Activated naive CD8-positive, alpha-beta T cell treated with anti-CD3 and anti-CD28 coated beads, Interleukin-2, amount 50 U/mL, for 16 hours (primary cell): Measurements from ENCODE around the gene EBP.
"Not testable (repeated sequence)": the region's sequence is repeated elsewhere in the genome, so short reads cannot be mapped to it uniquely, and the experiment has no call there.

Source experiments
- DNase-seq: peaks from one replicate; pipeline ENCODE4 v3.0.0-alpha.2; 2020; ENCODE audit warnings: low read depth, low spot score

EBP gene

DNA sequence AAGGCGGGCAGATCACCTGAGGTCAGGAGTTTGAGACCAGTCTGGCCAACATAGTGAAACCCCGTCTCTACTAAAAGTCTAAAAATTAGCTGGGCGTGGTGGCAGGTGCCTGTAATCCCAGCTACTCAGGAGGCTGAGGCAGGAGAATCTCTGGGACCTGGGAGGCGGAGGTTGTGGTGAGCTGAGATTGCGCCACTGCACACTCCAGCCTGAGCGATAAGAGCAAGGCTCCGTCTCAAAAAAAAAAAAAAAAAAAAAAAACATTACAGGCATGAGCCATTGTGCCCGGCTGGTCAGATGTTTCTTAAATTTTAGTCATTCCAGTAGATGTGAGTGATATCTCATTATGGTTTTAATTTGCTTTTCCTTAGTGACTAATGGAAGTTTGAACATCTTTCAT is 4.2 kb downstream of the EBP start:
- not testable (repeated sequence) for DNase-seq

DNA sequence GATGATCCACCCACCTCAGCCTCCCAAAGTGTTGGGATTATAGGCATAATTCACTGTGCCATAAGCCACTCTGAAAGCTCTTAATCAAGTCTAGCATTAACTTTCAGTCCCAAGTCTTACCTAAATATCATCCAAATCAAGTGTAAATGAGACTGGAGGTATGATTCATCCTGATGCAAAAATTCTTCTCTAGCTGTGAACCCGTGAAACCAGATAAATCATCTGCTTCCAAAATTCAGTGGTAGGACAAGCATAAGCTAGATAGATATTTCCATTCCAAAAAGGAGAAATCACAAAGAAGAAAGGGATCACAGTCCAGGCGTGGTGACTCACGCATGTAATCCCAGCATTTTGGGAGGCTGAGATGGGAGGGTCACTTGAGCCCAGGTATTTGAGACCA is 9.1 kb downstream of the EBP start:
- no peak for DNase-seq

DNA sequence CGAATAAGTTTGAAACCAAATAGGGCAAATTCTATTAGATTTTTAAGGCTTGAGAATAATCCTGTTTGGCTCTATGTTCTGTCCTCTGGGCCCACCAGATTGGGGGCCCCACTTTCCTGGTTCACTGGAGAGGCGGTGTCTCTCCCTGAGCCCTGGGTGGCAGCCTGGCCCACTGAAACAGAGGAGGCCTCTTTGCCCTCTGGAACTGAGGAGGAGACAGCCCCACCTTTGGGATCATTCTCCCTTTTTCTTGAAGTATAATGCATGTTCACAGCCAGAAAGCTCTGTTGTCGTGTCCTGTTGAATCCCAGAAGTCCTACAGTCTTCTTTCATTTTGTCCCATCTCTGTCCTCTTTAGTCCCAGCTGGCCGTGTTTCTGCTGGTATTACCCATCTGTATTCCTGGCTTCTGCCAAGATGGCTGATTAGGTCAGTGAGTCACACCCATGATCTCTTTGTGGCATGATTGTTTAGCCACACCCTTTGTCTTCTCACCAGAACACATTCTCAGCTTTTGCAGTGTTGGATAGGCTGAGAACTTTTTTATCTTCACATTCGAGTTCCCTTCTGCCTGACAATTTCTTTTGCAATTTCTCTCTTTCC is 9.9 kb downstream of the EBP start:
- no peak for DNase-seq

DNA sequence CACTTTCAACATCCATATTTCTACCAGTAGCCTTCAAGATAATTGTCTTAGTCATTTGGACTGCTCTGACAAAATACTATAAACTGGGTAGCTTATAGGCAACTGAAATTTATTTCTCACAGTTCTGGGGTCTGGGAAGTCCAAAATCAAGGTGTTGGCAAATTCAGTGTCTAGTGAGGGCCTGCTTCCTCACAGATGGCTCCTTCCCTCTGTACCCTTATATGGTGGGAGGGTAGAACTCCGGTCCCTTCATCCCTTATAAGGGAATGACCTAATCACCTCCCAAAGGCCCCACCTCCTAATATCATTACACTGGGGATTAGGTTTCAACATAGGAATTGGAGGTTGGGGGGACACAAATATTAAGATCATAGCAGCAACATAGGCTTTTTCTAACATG is 10.6 kb downstream of the EBP start:
- DNase-seq = no peak

DNA sequence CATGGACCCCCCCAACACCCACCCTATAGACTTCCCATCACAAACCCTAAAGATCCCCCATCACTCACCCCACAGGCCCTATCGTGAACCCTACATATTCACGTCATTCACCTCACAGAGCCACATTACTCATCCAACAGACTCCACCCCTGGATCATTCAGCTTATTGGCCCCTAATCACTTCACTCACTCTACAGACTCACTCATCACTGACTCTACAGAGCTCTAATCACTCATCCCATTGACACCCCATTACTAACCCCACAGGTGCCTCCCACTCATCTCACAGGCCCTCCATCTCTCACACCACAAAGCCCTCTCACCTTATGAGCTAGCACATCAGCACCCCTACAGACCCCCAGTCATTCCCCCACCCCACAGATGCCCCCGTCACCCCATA is 11.6 kb downstream of the EBP start:
- no peak for DNase-seq

DNA sequence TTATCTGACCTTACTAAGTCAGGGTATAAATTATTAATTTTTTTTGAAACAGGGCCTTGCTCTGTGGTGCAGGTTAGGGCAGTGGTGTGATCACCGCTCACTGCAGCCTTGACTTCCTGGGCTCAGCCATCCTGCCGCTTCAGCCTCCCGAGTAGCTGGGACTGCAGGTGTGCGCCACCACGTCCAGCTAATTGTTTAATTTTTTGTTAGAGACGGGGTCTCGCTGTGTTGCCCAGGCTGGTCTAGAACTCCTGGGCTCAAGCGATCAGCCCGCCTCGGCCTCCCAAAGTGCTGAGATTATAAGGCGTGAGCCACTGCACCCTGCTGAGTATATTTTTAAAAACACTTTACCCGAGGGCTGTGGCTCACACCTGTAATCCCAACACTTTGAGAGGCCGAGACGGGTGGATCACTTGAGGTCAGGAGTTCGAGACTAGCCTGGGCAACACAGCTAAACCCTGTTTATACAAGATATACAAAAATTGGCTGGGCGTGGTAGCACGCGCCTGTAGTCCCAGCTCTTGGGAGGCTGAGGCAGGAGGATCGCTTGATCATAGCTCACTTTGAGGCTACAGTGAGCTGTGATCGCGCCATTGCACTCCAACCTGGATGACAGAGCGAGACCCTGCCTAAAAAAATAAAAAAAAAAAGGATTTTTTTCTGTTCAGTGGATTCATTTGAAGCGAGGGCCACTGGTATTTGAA is 17.2 kb downstream of the EBP start:
- no peak for DNase-seq

DNA sequence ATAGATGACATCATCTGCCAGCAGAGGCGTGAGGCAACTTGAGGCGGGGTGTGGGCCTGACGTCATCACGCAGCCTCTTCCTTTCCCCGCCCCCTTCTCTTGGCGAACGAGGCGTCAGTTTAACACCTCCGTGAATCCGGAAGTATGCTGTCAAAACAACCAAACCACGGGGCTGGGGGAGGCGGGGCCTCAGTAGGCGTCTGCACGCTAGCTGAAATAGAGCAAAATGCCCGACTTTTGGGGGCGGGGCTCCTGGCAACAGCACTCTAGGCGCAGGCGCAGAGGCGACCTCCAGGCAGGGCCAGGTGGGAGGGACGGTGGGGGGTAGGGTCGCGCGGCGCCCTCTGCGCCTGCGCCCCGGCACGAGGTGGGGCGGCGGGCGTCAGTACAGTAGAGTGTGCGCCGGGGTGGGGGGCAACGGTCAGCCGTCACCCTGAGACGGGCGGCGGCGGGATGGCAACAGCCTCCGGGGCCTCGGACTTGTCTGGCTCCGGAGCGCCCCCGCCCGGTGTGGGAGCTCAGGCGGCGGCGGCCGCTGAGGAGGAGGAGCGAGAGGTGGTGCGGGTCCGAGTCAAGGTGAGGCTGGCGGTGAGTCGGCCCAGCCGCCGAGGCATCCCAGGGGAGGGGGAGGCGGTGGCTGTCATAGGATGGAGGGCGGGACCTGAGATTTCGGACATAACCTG is 17.9 kb downstream of the EBP start, which contains the start of gene TBC1D25:
Gene TBC1D25 (plus strand): TSS at position 370 of the 683 bp plus-strand sequence. CDS start 84 bp downstream, at position 454.
- peak; percentile 91 for DNase-seq

DNA sequence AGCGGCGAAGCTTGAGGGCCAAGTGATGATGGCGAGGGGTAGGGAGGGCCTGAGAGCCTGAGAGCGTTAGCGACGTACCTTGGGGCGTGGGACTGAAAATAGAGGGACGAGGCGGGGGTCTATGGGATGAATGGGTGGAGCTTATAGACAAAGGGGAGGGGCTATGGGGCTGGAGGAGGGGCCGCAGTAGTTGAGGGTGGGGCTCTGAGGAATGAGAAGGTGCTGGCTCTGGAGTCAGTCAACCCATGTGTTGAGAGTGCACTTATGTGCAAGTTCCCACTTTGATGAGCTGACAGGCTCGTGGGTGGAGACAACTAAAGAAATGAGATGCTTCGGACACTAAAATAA is 18.4 kb downstream of the EBP start:
- DNase-seq = peak; percentile 23

DNA sequence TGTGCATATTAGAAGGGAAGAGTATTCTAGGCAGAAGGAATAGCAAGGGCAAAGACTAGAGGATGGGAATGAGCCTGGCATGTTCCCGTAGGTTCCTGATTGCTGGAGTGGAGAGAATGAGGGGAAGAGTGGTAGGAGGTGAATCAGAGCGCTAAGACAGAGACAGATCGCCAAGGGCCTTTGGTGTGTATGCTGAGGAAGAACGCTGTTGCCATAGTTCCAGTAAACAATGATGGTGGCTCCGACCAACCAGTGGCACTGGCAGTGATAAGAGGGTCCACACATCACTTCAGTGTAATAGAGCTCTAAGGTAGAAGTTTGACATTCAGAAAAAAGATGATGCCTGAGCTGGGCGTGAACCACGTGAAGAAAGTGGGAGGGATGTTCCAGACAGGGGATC is 18.9 kb downstream of the EBP start:
- no peak for DNase-seq

DNA sequence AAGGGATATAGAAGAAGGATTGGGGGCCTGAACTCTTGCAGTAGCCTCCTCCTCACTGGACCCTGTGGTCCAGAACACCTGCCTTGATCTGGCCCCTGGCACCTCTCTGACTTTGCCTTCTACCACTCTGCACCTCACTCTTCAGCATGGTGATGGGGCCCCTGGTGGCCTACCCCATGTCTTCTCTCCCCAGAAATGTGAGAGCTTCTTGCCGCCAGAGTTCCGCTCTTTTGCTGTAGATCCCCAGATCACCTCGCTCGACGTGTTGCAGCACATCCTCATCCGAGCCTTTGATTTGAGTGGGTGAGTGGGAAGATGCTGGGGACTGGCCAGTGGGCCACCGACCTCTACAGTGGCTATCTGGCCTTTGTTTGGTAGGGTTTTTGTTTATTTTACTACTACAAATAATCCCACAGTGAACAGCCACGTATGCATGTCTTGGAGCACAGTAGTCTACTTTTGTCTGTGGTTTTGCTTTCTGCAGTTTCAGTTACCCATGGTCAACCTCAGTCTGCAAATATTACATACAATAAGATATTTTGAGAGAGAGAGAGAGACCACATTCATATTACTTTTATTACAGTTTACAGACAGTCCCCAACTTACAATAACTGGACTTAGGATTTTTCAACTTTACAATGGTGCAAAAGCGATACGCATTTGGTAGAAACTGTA is 19.7 kb downstream of the EBP start:
- no peak for DNase-seq

DNA sequence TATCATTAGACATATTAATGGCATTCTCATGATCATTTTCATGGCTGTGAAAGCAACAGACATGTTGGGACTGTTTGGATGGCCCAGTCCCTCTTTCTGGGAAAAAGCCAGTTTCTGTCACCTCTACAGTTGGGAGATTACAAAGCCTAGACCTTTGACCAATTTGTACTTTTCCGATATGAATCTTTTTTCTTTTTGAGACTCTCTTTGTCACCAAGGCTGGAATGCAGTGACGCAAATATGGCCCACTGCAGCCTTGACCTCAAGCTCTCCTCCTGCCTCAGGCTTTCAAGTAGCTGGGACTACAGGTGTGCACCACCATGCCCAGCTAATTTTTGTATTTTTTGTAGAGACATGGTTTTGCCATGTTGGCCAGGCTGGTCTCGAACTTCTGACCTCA is 27.3 kb downstream of the EBP start:
- DNase-seq = no peak

DNA sequence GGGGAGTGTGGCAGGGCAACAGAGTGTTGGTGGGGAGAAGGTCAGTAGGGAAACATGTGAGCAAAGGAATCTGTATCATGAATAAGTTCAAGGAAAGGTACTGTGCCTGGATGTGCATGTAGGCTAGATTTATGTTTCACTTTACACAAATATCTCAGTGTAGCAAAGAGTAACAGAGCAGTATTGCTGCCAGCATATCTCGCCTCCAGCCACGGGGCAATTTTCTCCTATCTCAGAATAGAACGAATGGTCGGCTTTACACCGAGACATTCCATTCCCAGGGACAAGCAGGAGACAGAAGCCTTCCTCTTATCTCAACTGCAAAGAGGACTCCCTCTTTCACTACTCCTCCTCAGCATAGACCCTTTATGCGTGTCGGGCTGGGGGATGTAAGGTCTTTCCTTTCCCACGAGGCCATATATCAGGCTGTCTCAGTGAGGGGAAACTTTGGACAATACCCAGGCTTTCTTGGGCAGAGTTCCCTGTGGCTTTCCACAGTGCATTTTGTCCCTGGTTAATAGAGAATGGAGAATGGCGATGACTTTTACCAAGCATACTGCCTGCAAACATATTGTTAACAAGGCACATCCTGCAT is 34.2 kb downstream of the EBP start:
- not testable (repeated sequence) for DNase-seq

DNA sequence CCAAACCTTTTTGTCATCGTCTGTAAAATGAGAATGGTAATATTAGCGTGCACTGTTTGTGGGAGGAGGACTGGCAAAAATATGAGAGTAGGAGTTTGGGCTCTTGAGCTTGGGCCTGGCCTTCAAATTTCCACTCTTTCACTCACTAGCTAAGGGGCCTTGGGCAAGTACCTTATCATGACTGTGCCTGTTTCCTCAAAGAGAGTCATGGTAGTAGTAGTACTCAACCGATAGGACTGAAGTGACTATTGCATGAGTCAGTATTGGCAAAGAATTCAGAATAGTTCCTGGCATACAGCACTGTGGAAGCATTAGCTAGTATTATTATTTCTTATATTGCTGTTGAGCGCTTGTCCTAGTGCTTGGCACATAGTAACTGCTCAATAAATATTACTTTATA is 36.7 kb downstream of the EBP start:
- DNase-seq = no peak

DNA sequence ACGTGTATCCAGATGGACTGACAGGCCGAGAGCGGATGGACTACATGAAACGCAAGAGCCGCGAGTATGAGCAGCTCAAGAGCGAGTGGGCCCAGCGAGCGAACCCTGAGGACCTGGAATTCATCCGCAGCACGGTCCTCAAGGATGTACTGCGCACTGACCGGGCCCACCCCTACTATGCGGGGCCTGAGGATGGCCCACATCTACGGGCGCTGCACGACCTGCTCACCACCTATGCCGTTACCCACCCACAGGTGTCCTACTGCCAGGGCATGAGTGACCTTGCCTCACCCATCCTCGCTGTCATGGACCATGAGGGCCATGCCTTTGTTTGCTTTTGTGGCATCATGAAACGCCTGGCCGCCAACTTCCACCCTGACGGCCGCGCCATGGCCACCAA is 38.0 kb downstream of the EBP start:
- no peak for DNase-seq

DNA sequence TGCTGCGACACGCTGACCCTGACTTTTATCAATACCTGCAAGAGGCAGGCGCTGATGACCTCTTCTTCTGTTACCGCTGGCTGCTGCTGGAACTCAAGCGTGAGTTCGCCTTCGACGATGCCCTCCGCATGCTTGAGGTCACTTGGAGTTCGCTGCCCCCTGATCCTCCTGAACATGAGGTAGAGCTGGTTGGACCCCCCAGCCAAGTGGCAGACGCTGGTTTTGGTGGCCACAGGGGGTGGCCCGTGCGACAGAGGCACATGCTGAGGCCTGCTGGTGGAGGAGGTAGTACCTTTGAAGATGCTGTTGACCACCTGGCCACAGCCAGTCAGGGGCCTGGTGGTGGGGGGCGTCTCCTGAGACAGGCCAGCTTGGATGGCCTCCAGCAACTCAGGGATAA is 38.4 kb downstream of the EBP start:
- no peak for DNase-seq

DNA sequence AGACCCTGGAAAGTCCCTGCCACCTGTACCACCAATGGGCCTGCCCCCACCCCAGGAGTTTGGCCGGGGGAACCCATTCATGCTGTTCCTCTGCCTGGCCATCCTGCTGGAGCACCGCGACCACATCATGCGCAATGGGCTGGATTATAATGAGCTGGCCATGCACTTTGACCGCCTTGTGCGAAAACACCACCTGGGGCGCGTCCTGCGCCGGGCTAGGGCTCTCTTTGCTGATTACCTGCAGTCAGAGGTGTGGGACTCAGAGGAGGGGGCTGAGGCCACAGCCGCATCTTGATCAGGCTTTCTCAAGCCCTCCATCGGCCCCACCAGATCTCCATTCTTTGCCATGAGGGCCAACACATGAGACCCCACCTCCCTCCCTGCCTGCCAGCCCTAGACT is 39.1 kb downstream of the EBP start:
- no peak for DNase-seq

DNA sequence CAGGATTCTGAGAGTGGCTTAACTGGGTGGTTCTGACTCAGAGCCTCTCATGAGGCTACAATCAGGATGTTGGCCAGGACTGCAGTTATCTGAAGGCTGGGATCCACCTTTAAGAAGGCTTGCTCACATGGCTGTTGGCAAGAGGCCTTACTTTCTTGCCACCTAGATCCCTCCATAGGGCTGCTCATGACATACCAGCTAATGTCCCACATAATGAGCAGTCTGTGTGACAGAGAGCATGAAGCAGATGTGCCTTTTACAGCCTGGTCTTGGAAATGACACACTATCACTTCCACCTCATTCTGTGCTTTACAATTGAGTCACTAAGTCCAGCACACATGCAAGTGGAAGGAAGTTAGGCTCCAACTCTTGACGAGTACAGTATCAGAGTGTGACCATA is 48.4 kb downstream of the EBP start:
- no peak for DNase-seq

DNA sequence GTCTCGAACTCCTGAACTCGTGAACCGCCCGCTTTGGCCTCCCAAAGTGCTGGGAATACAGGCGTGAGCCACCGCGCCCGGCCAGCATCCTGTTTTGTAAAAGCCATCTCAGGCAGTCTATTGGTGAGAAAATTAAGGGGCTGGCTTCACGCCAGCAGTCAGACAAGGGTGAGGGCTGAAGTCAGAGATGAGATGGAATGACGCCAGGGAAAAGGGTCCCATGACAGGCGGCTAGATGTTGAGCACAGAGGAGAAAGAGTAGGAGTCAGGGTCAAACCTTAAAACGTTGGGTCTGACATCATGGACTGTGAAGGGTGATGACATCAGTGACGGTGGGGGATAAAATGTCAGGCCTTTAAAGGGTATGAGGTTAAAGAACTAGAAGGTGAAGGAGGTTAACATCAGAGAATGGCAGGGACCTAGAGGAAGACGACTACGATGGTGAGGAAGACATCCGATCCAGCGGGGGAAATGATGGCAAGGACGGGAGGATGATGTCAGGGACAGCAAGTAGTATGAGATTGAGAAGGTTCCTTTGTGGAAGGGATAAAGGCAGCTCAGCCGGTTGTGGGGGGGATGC is 52.2 kb downstream of the EBP start:
- DNase-seq = no peak

DNA sequence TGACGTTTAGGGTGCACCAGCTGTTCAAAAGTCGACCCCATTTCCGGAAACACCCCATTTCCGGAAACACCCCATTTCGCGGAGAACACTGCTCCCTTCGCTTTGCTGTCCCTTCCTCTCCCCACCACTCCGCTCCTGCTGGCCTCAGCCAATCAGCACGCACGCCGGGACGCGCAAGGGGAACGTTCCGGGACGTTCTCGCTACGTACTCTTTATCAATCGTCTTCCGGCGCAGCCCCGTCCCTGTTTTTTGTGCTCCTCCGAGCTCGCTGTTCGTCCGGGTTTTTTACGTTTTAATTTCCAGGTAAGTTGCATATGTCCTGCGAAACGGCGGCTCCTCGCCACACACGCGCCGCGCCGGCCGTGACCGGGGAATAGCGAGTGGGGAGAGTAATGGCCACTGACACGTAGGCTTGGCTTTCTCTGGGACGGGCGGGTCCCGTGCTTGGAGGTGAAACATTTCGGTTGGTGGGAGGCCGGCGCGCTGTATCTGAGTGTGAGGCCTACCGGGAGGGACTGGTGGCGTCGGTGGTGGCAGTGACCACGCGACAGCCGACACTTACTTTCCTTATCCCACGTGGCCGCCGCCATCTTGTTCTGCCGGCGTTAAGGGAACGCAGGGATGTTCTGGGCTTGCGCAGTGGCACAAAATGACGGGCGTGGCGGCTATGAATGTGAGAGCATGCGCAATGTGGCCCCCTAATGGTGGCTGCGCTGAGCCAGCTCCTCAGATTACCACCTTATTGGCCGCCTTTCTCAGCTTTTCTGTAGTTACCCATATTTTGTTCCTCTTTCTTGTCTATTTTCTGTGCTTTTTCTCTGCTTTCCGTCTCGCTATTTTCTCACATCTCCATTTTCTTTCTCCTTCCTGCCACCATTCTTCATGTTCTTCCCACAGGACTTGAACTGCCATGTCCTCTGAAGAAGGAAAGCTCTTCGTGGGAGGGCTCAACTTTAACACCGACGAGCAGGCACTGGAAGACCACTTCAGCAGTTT is 53.0 kb downstream of the EBP start, which contains the start of gene RBM3:
Gene RBM3 (plus strand): TSS at position 215 of the 997 bp plus-strand sequence. CDS start 697 bp downstream, at position 912.
- DNase-seq = peak; percentile 75

DNA sequence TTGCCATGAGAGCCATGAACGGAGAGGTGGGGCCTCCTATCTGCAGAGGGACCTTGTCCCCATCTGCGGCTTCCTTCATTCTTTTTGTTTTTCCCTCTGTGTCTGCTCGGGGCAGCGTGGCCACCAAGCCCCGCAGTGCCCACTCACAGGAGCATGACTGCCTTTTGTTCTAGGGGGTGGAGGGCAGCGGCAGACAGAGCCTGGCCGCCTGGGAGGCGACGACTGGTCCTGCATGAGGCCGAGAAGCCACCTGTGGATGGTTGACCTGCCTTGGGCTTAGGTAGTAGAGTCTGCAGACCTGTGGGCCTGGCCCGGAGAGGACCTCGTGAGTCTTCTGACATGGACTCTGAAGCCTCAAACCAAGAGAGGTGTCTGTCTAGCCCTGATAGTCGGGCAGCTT is 54.0 kb downstream of the EBP start:
- no peak for DNase-seq
